Caco-2 (cell line): ENCODE results near the gene FOXO1. TPM values are rescaled to one million over a fixed set of nuclear protein-coding genes. Genes with fewer than 3 reads are reported as not detected.
"Not testable (repeated sequence)": the region's sequence is repeated elsewhere in the genome, so short reads cannot be mapped to it uniquely, and the experiment has no call there.

Experiments
- BruUV-seq: library from RNA; stranded (reverse); fragments of 400-500 nt; replicated peaks from 2 replicates; lab custom pipeline; 2021; lab: Mats Ljungman, UMichigan
- CTCF ChIA-PET: fragments of 300-600 bp; sonication (Branson Sonifier 250); formaldehyde crosslinking; loops from one replicate; lab custom pipeline; 2022; ENCODE audit warnings: antibody characterized with exemption; lab: Charles Lee
- POLR2A ChIA-PET: fragments of 300-600 bp; sonication (Branson Sonifier 250); formaldehyde crosslinking; loops from one replicate; lab custom pipeline; 2022; ENCODE audit warnings: antibody characterized with exemption; lab: Charles Lee
- DNase-seq, 2 experiments: peaks; one replicate each; pipeline versions ENCODE4 v3.0.0 to v3.0.0-alpha.2; 2020 to 2022
- H3K27me3 ChIP-seq: replicated peaks from 2 replicates; pipeline ENCODE4 v1.6.0; 2011; ENCODE audit warnings: low read length; ENCODE audit not compliant: control insufficient read depth, insufficient read depth
- H3K36me3 ChIP-seq: 2 replicates; pipeline ENCODE4 v1.5.1; 2011; ENCODE audit warnings: low read length; ENCODE audit not compliant: control insufficient read depth, insufficient read depth
- H3K4me1 ChIP-seq: fragments of 250-450 bp; sonication (Bioruptor Pico); 2 replicates; pipeline ENCODE4 v1.5.1; 2020; ENCODE audit warnings: mild to moderate bottlenecking
- H3K4me3 ChIP-seq: 2 replicates; pipeline ENCODE4 v1.5.1; 2011; ENCODE audit warnings: low read depth, mild to moderate bottlenecking, control low read depth, low read length
- H3K9me3 ChIP-seq: fragments of 250-450 bp; sonication (Bioruptor Pico); 2 replicates; pipeline ENCODE4 v1.5.1; 2020; ENCODE audit warnings: mild to moderate bottlenecking, moderate library complexity
- H3K27ac Mint-ChIP-seq: one replicate; pipeline ENCODE4 v1.8.0; 2022; ENCODE audit warnings: mixed read lengths; ENCODE audit not compliant: unreplicated experiment
- H3K27me3 Mint-ChIP-seq: one replicate; pipeline ENCODE4 v1.8.0; 2022; ENCODE audit warnings: mixed read lengths; ENCODE audit not compliant: insufficient read depth, unreplicated experiment
- H3K36me3 Mint-ChIP-seq: one replicate; pipeline ENCODE4 v1.8.0; 2022; ENCODE audit warnings: mild to moderate bottlenecking, mixed read lengths; ENCODE audit not compliant: insufficient read depth, unreplicated experiment
- H3K4me1 Mint-ChIP-seq: one replicate; pipeline ENCODE4 v1.8.0; 2022; ENCODE audit warnings: low read depth, mixed read lengths; ENCODE audit not compliant: unreplicated experiment
- H3K4me3 Mint-ChIP-seq: one replicate; pipeline ENCODE4 v1.8.0; 2022; ENCODE audit warnings: mild to moderate bottlenecking, moderate library complexity, mixed read lengths; ENCODE audit not compliant: unreplicated experiment
- H3K9me3 Mint-ChIP-seq: one replicate; pipeline ENCODE4 v1.8.0; 2022; ENCODE audit warnings: mixed read lengths; ENCODE audit not compliant: unreplicated experiment
- intact Hi-C: fragments of 100-400 bp; cut with micrococcal nuclease; formaldehyde crosslinking; loops from one replicate; pipeline ENCODE4 v1.10.0; 2022; ENCODE audit not compliant: unreplicated experiment
- total RNA-seq: library from RNA; stranded (reverse); gene quantifications from 2 replicates; pipeline ENCODE4 v1.2.3, GENCODE V29; 2022
- TF ChIP-seq, protein P1 (sequence below), 2 experiments: fragments of 200-600 bp in 1 of 2; IDR thresholded peaks; 1 replicate in 1 of 2; 2 replicates in 1 of 2; pipeline versions ENCODE4 v1.5.1 to v1.8.0; 2011 to 2022; ENCODE audit warnings: antibody characterized with exemption in 1 of 2, control low read depth in 1 of 2, inconsistent platforms in 1 of 2, low read depth in 1 of 2, low read length in 1 of 2, mild to moderate bottlenecking in 1 of 2, moderate library complexity in 1 of 2; ENCODE audit not compliant: insufficient read depth in 1 of 2, severe bottlenecking in 1 of 2, unreplicated experiment in 1 of 2

The FOXO1 gene
- total RNA-seq, 1 experiment from 2014 or later, result 10.4 TPM

- peaks cover 16% of the 10 kb centered on the region for H3K36me3 Mint-ChIP-seq
- H3K9me3 Mint-ChIP-seq, result no peaks in the 10 kb centered on the region
- H3K27ac Mint-ChIP-seq, result peak overlapping the region; percentile 85
- H3K4me1 ChIP-seq, result peaks cover 7% of the 10 kb centered on the region; the same call in 1 of the 2 replicates
- no peaks in the 10 kb centered on the region for H3K27me3 ChIP-seq
- ChIA-PET POLR2A (interaction anchor here (0.6 to 1.3 kb wide), 5 partner anchors 10 to 262 kb away, joined by 3 to 8 read pairs (median 5); no protein-coding TSS in a partner anchor), CTCF (interaction anchor here (0.5 to 1.1 kb wide), 5 partner anchors 13 to 595 kb away, joined by 3 read pairs; no protein-coding TSS in a partner anchor)
- DNase-seq, result peak; percentile 74 to 84
- no peaks in the 10 kb centered on the region for H3K36me3 ChIP-seq
- BruUV-seq, result no TSS peak
- peak overlapping the region; percentile 92 for H3K4me3 Mint-ChIP-seq
- H3K4me3 ChIP-seq, result peak overlapping the region; percentile 63
- no peaks in the 10 kb centered on the region for H3K27me3 Mint-ChIP-seq
- intact Hi-C loops, result loop anchor here (1.0 to 10.0 kb wide), 5 partner anchors 19 to 260 kb away; no protein-coding TSS in a partner anchor
- TF ChIP-seq, protein P1, sequence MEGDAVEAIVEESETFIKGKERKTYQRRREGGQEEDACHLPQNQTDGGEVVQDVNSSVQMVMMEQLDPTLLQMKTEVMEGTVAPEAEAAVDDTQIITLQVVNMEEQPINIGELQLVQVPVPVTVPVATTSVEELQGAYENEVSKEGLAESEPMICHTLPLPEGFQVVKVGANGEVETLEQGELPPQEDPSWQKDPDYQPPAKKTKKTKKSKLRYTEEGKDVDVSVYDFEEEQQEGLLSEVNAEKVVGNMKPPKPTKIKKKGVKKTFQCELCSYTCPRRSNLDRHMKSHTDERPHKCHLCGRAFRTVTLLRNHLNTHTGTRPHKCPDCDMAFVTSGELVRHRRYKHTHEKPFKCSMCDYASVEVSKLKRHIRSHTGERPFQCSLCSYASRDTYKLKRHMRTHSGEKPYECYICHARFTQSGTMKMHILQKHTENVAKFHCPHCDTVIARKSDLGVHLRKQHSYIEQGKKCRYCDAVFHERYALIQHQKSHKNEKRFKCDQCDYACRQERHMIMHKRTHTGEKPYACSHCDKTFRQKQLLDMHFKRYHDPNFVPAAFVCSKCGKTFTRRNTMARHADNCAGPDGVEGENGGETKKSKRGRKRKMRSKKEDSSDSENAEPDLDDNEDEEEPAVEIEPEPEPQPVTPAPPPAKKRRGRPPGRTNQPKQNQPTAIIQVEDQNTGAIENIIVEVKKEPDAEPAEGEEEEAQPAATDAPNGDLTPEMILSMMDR (IDR thresholded peaks at IDR 0.05; ENCODE audit: insufficient read depth in 1 of 2, low read depth in 1 of 2, low read length in 1 of 2, severe bottlenecking in 1 of 2, unreplicated experiment in 1 of 2), result peak in 1 of 2 experiments; percentile 2
- H3K9me3 ChIP-seq, result no peaks in the 10 kb centered on the region
- H3K4me1 Mint-ChIP-seq, result peaks cover 7% of the 10 kb centered on the region
Measured at GRCh38 chr13:40664350-40665125, 1.9 kb downstream of the FOXO1 start.

DNA sequence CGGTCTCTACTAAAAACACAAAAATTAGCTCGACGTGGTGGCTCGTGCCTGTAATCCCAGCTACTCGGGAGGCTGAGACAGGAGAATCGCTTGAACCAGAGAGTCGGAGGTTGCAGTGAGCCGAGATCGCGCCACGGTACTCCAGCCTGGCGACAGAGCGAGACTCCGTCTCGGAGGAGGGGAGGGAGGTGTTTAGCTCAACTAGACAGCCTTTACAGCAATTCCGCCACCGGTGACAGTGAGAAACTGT, 2.4 kb downstream of the FOXO1 start:
- not testable (repeated sequence) for H3K9me3 ChIP-seq, H3K27me3 Mint-ChIP-seq, H3K4me1 Mint-ChIP-seq, H3K4me1 ChIP-seq, BruUV-seq, H3K9me3 Mint-ChIP-seq, H3K27me3 ChIP-seq, H3K36me3 ChIP-seq
- peak in 1 of 2 experiments; percentile 79 for DNase-seq
- POLR2A ChIA-PET, result interaction anchor here (1.2 to 1.3 kb wide), 2 partner anchors 19 to 78 kb away, joined by 3 to 4 read pairs; no protein-coding TSS in a partner anchor
- peak overlapping the region; percentile 63 for H3K4me3 ChIP-seq
- H3K36me3 Mint-ChIP-seq, result peaks cover 16% of the 10 kb centered on the region
- intact Hi-C loops, result loop anchor here (1.0 to 10.0 kb wide), 5 partner anchors 19 to 259 kb away; no protein-coding TSS in a partner anchor
- peak overlapping the region; percentile 92 for H3K4me3 Mint-ChIP-seq
- H3K27ac Mint-ChIP-seq, result peak overlapping the region; percentile 85
- CTCF ChIA-PET, result interaction anchor here (0.6 kb wide), 1 partner anchor 19 kb away, joined by 3 read pairs; no protein-coding TSS in a partner anchor

- H3K36me3 ChIP-seq, result no peaks in the 10 kb centered on the region; the same call in 1 of the 2 replicates
- no peaks in the 10 kb centered on the region for H3K27me3 ChIP-seq
- TF ChIP-seq, protein P1 (IDR thresholded peaks at IDR 0.05; ENCODE audit: insufficient read depth in 1 of 2, low read depth in 1 of 2, low read length in 1 of 2, severe bottlenecking in 1 of 2, unreplicated experiment in 1 of 2), result no peak
- no TSS peak for BruUV-seq
- CTCF ChIA-PET, result no interaction called here
- H3K4me1 ChIP-seq, result peaks cover 7% of the 10 kb centered on the region; the same call in 1 of the 2 replicates
- no peak overlapping the region for H3K4me3 ChIP-seq
- POLR2A ChIA-PET, result no interaction called here
- H3K4me3 Mint-ChIP-seq, result peak overlapping the region; percentile 92
- intact Hi-C loops, result loop anchor here (10.0 kb wide), 1 partner anchor 258 kb away; no protein-coding TSS in a partner anchor
- H3K27ac Mint-ChIP-seq, result peak overlapping the region; percentile 85
- H3K27me3 Mint-ChIP-seq, result no peaks in the 10 kb centered on the region
- no peak for DNase-seq
- peaks cover 16% of the 10 kb centered on the region for H3K36me3 Mint-ChIP-seq
- H3K9me3 Mint-ChIP-seq, result peaks cover 10% of the 10 kb centered on the region
- H3K4me1 Mint-ChIP-seq, result peaks cover 11% of the 10 kb centered on the region
- no peaks in the 10 kb centered on the region for H3K9me3 ChIP-seq
Measured at GRCh38 chr13:40662866-40663265, 3.6 kb downstream of the FOXO1 start.
